Skeletal muscle satellite cell (primary cell): ENCODE measurements around the gene NUDT1.
"Not testable (repeated sequence)": the region's sequence is repeated elsewhere in the genome, so short reads cannot be mapped to it uniquely, and the experiment has no call there.

Experiments used
- H3K27me3 ChIP-seq: 2 replicates; pipeline ENCODE4 v1.7.0; 2013; ENCODE audit warnings: low read length; ENCODE audit not compliant: control insufficient read depth, insufficient read depth
- H3K36me3 ChIP-seq: 2 replicates; pipeline ENCODE4 v1.7.0; 2013; ENCODE audit warnings: mild to moderate bottlenecking, control low read depth, low read length; ENCODE audit not compliant: insufficient read depth
- H3K4me1 ChIP-seq: 2 replicates; pipeline ENCODE4 v1.7.0; 2013; ENCODE audit warnings: low read length; ENCODE audit not compliant: control insufficient read depth, insufficient read depth
- H3K4me2 ChIP-seq: 2 replicates; pipeline ENCODE4 v1.7.0; 2013; ENCODE audit warnings: mild to moderate bottlenecking, low read length
- H3K4me3 ChIP-seq: 2 replicates; pipeline ENCODE4 v1.7.0; 2013; ENCODE audit warnings: low read length
- H3K9ac ChIP-seq: 2 replicates; pipeline ENCODE4 v1.7.0; 2013; ENCODE audit warnings: mild to moderate bottlenecking, low read depth, low read length, moderate library complexity
- H3K9me3 ChIP-seq: replicated peaks from 2 replicates; pipeline ENCODE4 v1.7.0; 2013; ENCODE audit warnings: mild to moderate bottlenecking, control low read depth, low read length

NUDT1 gene

DNA sequence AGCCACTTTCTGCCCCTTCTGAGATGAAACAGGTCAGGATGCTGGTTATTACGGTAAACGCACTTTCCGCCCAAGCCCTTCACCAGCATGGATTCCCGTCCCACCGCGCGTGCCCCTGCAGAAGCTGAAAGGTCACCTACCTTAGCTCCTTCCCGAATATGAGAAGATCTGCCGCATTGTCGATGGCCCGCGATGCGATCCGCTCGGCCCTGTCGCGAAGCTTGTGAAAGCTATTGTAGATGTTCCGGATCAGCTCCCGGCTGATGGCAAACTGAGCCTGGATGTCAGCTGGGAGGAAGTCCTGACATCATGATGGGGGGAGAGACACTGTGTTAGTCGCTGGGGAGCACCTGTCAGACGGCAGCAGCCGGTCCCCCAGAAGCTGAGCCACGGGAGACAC is 22.1 kb downstream of the NUDT1 start:
- Histone ChIP-seq H3K9ac (no peak overlapping the region), H3K4me1 (no peaks in the 10 kb centered on the region), H3K27me3 (no peaks in the 10 kb centered on the region), H3K36me3 (peaks cover 22% of the 10 kb centered on the region), H3K4me2 (no peak overlapping the region), H3K4me3 (no peak overlapping the region), H3K9me3 (no peaks in the 10 kb centered on the region)

DNA sequence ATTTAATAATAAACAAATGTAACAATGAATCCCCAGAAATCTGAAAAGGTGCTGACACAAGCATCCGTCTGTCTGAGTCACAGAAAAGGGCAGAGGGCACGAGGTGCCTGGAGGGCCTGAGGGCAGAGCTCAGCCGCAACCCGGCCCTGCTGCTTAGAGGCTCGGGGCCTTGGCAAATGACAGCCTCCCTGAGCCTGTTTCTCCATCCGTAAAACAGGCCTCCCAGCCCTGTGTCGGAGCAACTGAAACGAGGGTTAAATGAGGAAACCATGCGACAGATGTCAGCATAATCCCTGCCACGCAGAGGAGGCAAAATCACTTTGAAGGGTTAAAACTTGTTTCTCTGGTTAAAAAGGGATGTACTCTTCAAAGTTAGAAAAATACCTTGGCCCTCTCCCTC is 24.9 kb downstream of the NUDT1 start:
- peaks cover 35% of the 10 kb centered on the region for H3K36me3 ChIP-seq

DNA sequence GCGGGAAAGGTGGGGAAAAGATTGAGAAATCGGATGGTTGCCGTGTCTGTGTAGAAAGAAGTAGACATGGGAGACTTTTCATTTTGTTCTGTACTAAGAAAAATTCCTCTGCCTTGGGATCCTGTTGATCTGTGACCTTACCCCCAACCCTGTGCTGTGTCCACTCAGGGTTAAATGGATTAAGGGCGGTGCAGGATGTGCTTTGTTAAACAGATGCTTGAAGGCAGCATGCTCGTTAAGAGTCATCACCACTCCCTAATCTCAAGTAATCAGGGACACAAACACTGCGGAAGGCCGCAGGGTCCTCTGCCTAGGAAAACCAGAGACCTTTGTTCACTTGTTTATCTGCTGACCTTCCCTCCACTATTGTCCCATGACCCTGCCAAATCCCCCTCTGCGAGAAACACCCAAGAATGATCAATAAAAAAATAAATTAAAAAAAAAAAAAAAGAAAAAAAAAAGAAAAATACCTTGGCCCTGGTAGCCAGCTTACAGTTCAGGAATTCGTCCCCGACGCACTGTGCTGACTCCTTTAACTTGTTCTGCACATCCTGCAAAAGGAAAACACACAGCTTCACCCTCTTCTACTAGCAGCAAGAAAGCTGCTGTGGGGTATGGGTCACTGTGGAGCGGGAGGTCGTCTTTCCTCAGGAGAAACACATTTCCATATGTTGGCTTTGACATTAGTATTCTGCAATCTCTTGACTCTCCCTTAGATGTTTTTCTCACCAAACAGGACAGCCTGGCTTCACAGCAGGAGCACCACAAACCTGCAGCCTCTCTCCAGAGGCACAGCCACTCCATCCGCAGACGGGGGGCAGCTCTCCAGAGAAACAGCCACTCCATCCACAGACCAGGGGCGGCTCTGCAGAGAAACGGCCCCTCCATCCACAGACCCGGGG is 27.3 kb downstream of the NUDT1 start:
- peaks cover 21% of the 10 kb centered on the region for H3K36me3 ChIP-seq
- not testable (repeated sequence) for H3K27me3 ChIP-seq, H3K4me3 ChIP-seq, H3K9ac ChIP-seq, H3K4me1 ChIP-seq, H3K4me2 ChIP-seq, H3K9me3 ChIP-seq

More for the DNA sequence above, 24.9 kb downstream of the NUDT1 start:
- Histone ChIP-seq H3K4me2 (no peak overlapping the region), H3K9ac (no peak overlapping the region), H3K9me3 (no peaks in the 10 kb centered on the region), H3K4me3 (no peak overlapping the region), H3K4me1 (no peaks in the 10 kb centered on the region), H3K27me3 (no peaks in the 10 kb centered on the region)

DNA sequence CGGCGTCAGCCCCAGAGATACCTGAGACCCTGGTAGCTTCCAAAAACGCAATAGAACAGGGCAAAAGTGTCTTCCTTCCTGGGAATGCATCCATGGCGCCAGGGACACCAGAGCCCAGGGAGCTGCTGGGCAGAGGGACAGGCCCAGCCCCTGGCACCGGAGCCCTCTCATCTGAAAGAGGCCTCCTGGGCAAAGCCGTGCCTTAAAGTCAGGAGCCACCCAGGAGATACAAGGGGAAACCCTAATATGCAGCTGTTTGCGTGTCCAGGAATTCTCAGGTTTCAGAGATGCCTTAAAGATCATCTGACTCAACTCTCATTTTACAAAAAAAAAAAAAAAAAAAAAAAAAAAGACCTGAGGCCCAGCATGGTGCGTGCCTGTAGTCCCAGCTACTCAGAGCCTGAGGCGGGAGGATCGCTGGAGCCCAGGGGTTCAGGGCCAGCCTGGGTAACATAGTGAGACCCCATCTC is 28.0 kb downstream of the NUDT1 start:
- Histone ChIP-seq H3K9me3 (no peaks in the 10 kb centered on the region), H3K36me3 (peaks cover 22% of the 10 kb centered on the region), H3K4me1 (no peaks in the 10 kb centered on the region), H3K4me3 (no peak overlapping the region), H3K9ac (no peak overlapping the region), H3K4me2 (no peak overlapping the region), H3K27me3 (no peaks in the 10 kb centered on the region)

DNA sequence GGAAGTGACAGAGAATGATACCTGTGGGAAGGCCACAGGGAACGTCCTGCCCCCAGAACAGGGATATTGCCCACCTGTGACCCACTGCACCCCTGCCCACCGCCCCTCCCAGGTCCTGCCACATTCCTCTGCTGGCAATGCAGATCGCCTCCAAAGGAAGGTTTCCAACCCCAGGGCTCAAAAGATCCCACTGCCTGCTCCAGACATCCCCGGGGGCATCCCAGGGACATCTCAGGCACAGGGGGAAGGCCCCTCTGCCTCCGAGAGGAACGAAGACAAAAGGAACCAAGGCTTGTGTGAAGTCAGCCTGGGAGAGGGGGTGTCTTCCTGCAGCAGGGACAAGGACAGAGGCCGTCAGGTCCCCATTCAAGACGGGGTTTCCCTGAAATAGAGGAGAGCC is 28.5 kb downstream of the NUDT1 start:
- Histone ChIP-seq H3K4me3 (no peak overlapping the region), H3K27me3 (no peaks in the 10 kb centered on the region), H3K9ac (no peak overlapping the region), H3K36me3 (peaks cover 20% of the 10 kb centered on the region), H3K9me3 (no peaks in the 10 kb centered on the region), H3K4me2 (no peak overlapping the region), H3K4me1 (no peaks in the 10 kb centered on the region)

DNA sequence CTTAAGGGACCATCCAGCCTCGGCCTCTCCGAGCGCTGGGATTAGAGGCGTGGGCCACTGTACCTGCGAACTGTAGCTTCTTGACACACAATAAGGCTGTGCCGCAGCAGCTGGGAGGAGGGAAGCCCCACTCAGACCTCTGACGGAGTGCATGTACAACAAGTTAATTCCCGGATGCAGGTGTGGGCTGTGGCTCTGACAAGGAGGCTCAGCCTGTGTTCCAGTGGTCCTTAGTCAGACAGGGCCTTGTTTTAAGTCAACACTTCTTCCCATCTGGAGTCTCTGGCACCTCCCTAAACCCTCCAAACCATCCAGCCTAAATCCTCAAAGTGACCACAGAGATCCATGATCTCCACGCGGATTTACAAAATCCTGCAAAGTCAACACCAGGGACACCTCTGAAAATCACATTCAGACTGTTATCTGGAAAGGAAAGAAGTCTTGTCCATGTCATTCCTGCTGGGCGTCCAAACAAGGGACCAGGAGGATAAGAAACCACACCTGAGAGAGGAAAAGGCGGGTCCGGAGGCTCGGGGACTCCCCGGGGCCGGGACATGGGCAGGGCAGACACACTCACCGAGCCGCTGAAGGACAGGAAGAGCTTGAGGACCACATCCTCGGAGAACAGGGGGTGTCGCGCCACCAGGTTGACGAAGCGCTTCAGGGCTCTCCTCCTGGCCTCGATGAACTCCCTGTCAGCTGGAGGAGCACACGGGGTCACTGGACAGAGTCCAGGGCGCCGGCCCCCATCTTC is 29.4 kb downstream of the NUDT1 start:
- Histone ChIP-seq H3K4me1 (no peaks in the 10 kb centered on the region), H3K36me3 (peaks cover 17% of the 10 kb centered on the region), H3K4me3 (no peak overlapping the region), H3K9ac (no peak overlapping the region), H3K27me3 (no peaks in the 10 kb centered on the region), H3K9me3 (no peaks in the 10 kb centered on the region), H3K4me2 (no peak overlapping the region)

DNA sequence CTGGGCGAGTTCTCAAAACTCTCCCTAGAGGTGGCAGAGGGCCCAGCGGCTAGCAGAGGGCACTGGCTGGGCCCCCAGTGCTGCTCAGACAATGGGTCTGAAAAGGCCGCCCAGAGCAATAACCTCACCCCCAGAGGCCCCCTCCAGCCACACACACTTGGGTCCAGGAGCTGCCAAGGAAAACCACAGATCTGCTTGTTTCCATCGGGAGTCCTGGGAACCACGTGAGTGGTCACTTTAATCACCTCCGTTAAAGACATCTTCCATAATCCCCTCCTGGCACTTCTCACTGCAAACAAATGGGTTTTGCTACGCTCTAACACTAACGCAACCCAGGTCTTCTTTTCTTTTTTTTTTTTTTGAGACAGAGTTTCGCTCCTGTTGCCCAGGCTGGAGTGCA is 30.0 kb downstream of the NUDT1 start:
- Histone ChIP-seq H3K4me2 (no peak overlapping the region), H3K4me1 (no peaks in the 10 kb centered on the region), H3K9ac (no peak overlapping the region), H3K27me3 (no peaks in the 10 kb centered on the region), H3K4me3 (no peak overlapping the region), H3K9me3 (no peaks in the 10 kb centered on the region), H3K36me3 (peaks cover 19% of the 10 kb centered on the region)

DNA sequence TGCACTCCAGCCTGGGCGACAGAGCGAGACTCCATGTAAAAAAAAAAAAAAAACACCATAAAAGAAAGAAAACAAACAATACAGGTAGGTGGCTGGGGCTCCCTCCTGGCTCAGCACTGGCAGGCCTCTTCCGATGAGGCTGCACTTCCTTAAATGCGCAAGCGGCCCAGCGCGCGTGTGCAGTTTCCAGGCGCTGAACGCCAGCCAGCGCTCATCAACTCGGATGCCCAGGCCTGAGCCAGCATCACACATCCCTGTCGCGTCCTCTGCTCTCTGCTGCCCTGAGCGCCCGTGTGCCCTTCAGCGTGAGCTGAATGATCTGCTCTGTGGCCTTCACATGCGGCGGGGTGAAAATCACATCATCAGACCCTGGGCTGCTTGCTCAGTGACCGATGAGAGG is 31.8 kb downstream of the NUDT1 start:
- Histone ChIP-seq H3K4me3 (no peak overlapping the region), H3K27me3 (no peaks in the 10 kb centered on the region), H3K9ac (no peak overlapping the region), H3K4me2 (no peak overlapping the region), H3K9me3 (no peaks in the 10 kb centered on the region), H3K36me3 (peaks cover 21% of the 10 kb centered on the region), H3K4me1 (no peaks in the 10 kb centered on the region)

DNA sequence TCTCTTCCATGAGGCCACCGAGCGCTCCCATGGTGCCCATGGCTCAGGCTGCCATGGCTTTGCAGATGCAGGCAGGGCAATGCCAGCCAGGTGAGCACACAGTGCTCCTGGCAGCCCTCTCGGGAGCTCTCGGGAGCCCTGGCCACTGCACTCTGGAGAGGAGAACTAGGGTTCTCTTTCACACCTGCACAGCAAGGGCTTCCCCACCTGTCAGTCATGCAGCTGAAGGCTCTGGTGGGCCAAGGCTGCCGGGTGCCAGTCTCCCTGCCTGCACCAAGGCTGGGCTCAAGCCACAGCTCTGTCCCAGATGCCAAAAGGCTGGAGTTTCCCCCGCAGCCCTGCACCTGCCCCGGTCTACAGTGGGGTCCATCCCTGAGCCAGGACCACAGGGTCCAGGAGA is 32.6 kb downstream of the NUDT1 start:
- Histone ChIP-seq H3K4me2 (no peak overlapping the region), H3K36me3 (peaks cover 21% of the 10 kb centered on the region), H3K4me3 (no peak overlapping the region), H3K27me3 (no peaks in the 10 kb centered on the region), H3K9me3 (no peaks in the 10 kb centered on the region), H3K9ac (no peak overlapping the region), H3K4me1 (no peaks in the 10 kb centered on the region)

DNA sequence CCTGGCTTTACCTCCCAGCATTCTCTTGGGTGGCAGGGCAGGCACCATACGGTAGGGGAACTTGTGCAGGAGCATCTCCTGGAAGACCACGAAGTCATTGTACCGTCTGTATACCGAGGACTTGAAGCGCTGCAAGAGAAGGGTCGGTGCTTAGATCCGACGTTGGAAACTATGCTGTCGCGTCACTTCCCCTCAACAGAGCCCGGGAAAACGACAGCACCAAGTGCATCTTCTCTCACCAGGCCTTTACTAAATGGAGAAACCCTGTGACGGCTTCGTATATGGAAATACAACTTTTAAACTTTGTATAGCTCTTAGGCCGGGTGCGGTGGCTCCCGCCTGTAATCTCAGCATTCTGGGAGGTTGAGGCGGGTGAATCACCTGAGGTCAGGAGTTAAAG is 33.1 kb downstream of the NUDT1 start:
- no peak overlapping the region for H3K9ac ChIP-seq
- H3K4me3 ChIP-seq, result no peak overlapping the region
- H3K4me2 ChIP-seq, result no peak overlapping the region
- peaks cover 21% of the 10 kb centered on the region for H3K36me3 ChIP-seq
- H3K4me1 ChIP-seq, result no peaks in the 10 kb centered on the region
- H3K9me3 ChIP-seq, result no peaks in the 10 kb centered on the region
- no peaks in the 10 kb centered on the region for H3K27me3 ChIP-seq

DNA sequence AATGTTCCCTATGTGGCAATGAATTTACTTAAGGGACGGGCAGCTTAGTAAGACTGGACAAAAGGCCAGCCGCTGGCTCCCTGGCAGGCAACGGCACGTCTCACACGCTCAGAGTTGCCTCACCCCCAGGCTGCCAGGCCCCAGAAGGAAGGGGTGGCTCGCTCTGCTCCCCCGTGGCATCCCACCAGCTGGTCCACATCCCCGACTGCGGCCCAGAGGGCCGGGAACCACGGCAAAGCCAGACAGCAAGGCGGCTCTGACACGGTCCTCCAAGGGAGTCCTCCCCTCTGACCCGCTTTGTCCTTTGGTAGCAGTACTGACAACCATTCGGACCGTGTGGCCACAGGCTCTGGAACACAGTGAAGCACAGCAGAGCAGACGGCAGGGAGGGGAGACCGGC is 34.1 kb downstream of the NUDT1 start:
- H3K27me3 ChIP-seq, result no peaks in the 10 kb centered on the region
- H3K4me3 ChIP-seq, result no peak overlapping the region
- no peak overlapping the region for H3K4me2 ChIP-seq
- H3K4me1 ChIP-seq, result no peaks in the 10 kb centered on the region
- no peak overlapping the region for H3K9ac ChIP-seq
- no peaks in the 10 kb centered on the region for H3K9me3 ChIP-seq
- H3K36me3 ChIP-seq, result peaks cover 15% of the 10 kb centered on the region
